Measurements from ENCODE around the gene CDH6.

Gene CDH6

DNA sequence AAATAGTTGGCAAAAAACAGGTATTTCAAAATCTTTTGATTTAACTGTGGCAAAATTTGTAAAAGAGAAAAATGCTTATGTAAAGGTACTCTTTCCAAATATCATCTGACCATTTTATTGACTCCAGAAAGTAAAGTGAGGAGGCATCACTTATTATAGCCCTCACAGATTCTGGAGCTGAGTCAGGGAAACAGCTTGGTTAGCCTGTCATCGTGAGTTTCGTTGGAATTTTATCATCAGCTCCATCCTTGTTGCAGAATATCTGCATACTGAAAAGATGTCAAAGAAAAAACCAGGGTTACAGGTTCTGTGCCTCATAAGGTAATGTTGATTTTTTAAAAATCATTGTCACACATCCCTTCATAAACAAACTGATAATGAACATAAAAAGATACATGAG, 74.8 kb downstream of the CDH6 start:
- no peak for DNase-seq

DNA sequence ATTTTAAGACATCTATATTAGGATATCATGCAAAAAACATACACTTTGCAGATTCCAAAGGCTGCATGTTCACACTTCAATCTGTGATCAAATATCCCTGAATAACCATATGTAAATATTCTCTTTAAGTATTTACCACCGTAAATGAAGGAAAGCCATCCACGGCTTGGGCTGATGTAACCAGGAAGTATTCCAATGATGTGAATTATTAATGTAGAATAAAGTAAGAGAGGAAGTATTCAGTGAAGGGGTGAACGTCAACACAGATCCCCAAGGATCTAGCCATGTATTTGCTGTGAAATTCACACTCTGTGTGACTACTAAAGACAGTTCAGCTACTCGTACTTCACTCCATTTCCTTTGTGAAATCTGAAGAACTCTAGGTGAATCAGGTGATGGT, 75.2 kb downstream of the CDH6 start:
- DNase-seq: no peak

DNA sequence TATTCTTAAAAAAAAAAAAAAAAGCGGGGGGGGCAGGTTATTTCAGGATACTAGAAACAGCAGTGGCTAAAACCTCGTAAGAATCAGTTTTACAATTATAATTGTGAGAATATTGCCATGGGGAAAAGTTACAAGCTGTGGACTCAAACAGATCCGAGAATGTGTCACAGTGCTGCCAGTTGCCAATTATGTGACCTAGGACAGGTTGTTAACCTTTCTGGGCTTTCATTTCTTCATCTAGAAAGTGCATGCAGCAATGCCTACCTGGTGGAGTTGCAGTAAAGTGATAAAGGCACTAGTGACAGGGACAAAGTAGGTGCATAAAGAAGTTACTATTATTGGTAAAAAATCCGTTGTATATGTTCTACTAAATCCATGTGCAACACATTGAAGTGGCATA, 75.8 kb downstream of the CDH6 start:
- DNase-seq: no peak

DNA sequence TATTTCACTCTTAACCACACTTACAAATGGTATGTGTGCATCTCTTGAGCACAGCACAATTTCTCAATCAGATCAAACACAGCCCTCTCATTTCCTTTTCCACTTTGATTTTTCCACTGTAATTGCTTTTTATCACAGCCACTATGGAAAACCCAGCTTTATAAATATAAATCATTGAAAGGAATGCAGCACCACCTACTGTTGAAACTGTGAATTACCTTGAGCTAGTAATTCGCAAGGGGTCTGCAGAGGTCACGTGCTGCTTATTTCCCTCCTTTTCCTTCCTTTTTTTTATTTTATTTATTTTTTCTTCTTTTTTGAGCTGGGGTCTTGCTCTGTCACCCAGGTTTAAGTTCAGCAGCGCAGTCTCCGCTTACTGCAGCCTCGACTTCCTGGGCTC, 76.9 kb downstream of the CDH6 start:
- no peak for DNase-seq

DNA sequence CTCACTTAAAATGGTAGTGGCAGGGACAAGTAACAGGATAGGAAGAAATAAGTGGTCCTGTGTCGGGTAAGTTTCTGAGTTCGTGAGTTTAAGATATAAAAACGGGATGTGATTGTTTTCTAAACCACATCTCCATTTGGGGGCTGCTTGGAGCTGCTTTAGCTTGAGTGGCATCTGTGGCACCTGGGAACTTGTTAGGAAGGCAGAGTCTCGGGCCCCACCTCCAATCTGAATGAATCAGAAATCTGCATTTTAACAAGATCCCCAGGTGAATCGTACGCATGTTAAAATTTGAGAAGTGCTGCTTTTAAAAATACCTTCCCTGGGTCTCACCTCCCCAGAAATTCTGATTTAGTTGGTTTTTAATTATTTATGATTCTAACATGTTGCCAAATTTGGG, 78.1 kb downstream of the CDH6 start:
- DNase-seq: no peak

DNA sequence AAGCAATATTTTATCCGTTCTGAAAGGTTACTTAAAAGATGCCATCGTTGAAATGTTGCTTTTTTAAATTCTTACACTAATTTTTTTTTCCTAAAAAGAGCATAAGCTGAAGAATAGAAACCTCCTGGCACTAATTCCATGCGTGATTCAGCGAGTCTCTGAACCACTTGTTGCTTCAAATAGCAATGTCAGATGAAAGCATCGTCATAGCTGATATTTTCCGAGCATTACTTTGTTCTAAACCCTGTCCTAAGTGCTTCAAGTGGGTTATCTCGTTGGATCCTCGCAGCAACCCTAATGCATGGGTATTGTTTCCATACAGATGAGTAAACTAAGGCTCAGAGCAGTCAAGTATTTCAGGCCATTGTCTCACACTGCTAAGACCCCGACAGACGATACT, 79.7 kb downstream of the CDH6 start:
- DNase-seq: no peak

DNA sequence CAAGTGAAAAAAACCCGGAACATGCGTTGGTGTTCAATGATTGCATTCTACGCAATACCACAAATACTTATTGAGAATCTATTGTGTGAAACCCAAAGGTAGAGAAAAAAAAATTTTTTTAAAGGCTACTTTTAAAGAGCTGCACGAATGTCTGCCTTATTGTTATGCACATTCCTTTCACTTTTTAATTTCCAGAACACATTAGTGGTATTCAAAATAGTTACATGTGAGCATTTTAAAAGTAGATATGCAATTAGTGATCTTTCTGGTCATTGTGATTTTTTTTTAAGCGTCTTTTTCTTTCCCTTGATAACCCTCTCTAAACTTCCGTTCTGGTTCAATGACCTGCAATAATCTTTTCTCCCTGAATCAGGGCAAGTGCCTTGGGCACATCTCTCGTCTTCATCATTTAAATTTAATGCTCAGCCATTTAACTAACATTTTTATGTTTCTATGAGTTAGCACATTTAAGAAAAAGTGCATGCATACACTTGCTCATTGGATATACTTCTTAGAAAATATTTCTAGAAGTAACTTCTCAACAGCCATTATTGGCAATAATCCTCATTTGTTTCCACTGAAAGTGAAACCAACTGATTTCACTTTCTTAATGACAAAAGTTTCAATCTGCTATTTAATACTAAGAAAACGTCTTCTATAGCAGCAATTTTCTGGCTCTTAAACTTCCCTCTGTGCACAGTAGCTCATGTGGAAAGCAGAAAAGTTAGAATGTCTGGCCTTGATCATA, 80.3 kb downstream of the CDH6 start:
- DNase-seq: no peak

DNA sequence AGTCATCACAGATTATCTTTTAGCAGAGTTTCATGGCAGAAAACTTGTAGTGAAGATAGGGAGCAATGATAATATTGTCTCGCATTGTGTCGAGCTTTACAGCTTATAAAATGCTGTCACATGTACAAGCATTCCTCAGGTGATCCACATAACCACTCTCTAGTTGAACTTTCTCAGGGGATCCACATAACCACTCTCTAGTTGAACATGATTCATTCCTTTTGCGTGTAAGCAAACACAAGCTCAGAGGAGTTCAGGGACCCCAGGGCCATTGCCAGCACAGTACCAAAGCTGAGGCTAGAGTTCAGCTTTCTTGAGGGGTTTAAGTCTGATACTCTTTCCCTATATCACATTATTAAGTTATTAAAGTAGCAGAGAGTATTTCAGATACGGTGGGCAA, 86.7 kb downstream of the CDH6 start:
- DNase-seq: no peak

DNA sequence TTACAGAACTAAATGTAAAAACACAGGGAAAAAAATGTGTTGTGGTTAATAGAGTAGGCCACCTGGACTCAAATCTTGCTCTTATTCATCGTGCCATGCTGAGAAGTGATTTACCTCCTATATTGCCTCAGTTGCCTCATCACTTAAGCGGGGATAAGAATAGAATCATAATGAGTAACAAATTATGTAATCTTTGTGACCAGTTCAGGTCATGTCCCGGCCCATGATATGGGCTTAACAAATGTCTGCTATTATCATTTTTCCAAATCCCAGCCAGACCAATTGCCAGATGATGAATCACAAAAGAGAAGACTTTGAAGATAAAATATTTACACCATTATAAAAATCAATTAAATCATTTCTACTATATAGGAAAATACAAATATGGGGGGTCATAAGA, 89.8 kb downstream of the CDH6 start:
- DNase-seq: no peak

DNA sequence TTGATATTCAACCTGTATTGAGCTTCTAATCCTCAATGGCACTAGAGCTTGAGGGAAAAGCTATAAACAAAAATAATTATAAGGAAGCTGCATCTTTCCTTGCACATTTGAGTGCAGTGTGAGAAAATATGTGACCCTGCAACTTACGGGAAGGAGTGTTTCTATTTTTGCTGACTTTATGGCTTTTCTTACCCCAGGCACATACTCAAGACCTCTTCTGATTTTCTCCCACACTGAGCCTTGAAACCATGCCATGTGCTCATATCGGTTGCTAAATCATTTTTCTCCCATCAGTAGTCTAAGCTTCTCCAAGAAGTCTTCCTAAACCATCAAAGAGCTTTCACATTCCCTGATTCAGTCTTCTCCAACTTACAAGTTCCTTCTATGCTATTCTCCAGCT, 91.5 kb downstream of the CDH6 start:
- DNase-seq: no peak

DNA sequence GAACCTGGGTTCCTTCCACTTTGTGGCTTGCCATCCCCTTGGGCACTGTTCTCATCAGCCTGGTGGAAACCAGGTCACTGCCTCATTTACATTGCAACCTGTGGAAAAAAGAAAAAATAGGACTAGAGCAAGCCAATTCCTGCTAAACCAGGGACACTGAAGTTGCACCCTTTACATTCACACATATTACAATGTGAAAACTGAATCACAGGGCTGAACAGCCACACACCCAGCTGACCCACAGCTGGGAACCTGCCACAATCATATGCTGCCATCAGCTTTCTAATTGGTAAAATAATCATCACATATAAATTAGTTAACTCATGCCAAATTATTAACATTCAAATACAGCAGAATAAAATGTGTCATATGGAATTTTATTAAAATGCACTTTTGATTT, 94.5 kb downstream of the CDH6 start:
- DNase-seq: no peak

DNA sequence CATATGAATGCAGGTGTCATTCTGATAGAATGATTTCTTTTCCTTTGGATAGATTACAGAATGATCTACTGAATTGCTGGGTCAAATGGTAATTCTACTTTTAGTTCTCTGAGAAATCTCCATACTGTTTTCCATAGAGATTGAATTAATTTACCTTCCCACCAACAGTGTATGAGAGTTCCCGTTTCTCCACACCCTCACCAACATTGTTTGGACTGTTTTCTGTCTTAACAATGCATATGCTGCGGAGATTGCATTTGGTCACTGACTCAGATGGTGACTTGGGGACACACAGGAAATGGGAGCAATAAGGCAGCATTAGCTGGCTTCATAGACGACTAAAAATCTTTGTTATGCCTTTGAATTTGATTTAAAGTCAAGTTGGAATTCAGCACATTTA, 95.9 kb downstream of the CDH6 start:
- DNase-seq: no peak

DNA sequence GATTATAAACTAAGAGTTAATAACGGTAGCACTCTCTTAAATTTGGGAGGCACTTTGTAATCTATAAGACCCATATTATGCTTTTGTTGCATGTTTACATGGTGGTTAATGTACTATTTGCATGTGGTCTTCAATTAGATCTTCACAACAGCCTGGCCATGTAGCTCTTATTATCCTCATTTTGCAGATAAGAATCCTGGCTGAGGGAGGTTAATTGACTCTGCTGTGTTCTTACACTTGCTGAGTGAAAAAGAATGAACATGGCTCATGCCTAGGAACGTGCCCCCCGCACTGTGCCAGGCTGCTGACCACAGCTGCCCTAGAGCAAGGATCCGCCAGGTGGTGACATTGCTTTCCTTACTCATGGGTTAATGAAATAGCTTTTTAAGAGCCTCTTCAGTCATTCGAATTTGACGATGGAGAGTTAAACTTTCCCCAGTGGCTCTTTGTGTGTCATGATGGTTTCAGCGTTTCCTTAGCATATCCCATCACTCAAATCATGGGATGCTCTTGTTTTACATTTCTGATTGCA, 97.9 kb downstream of the CDH6 start:
- DNase-seq: no peak

DNA sequence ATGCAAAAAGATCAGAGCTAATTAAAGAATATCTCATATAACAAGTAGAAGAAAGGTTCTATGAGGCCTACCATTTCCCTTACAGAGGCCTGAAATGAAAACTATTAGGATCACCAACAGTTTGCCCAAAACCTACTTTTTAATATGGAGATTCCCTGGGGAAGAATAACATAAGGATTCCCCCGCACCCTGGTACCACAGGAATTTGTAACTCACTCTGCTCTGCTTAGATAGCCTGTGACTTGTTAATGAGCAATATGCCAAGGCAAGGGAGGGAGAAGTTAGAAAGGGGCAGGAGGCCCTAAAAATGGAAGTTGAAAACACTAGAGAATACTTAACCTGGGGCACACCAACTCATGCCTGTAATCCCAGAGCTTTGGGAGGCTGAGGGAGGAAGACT, 107.0 kb downstream of the CDH6 start:
- DNase-seq: no peak

DNA sequence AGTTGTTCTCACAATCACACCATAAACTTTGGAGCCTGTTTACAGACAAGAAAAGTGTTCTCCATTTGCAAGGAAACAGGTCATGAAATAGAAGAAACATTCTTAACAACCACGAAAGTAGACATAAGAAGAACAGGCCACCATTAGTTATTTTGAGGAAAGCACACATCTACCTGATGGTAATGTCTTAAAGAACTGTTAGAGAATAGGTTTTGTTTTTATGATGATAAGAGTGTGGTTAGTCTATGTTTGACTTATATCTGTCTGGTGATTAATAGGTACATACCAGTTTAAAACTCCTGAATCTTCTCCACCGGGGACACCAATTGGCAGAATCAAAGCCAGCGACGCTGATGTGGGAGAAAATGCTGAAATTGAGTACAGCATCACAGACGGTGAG, 108.3 kb downstream of the CDH6 start:
- no peak for DNase-seq

DNA sequence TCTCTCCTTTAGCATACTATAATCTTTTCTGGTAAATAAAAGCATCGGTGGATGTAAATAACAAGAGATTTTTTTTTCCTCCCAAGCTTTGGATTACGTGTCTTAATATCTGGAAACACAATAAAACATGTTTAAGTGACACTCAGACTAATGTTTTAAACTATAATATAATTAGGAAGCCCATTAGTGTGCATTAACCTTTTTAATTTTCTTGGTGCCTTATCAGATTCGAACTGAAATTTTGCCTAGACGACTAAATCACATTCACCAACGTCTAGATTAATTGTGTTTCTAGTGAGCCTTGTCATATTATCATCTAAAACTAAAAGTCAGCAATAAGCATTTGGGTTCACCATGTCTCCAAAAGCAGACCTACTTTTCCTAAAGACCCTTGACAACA, 110.2 kb downstream of the CDH6 start:
- DNase-seq: no peak

DNA sequence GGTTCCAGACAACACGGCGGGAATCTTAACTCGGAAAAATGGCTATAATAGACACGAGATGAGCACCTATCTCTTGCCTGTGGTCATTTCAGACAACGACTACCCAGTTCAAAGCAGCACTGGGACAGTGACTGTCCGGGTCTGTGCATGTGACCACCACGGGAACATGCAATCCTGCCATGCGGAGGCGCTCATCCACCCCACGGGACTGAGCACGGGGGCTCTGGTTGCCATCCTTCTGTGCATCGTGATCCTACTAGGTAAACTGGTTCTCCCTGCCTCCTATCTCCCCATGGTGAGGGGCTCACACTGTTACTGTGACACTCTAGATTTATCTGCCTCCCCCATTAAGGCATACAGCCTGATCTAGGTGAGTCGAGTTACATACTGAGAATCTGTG, 124.2 kb downstream of the CDH6 start:
- no peak for DNase-seq

DNA sequence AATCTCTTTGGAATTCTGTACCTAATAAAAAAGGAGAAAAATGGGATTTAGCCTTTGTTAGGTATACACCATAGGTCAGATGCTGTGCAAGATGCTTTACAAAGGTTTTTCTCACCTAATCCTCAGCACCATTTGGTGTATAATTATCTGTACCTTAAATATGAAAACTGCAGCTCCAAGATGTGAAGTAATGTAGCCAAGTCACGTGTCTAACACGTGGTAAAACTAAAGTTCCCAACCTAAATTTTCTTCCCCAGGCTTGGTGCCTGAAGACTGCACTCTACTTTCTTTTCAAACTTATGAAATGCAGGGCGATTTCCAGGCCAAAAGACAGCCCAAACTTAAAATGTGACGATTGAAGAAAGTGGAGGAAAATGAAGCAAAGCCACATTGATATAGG, 125.8 kb downstream of the CDH6 start:
- no peak for DNase-seq

DNA sequence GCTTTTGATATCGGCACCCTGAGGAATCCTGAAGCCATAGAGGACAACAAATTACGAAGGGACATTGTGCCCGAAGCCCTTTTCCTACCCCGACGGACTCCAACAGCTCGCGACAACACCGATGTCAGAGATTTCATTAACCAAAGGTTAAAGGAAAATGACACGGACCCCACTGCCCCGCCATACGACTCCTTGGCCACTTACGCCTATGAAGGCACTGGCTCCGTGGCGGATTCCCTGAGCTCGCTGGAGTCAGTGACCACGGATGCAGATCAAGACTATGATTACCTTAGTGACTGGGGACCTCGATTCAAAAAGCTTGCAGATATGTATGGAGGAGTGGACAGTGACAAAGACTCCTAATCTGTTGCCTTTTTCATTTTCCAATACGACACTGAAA, 129.5 kb downstream of the CDH6 start:
- no peak for DNase-seq

DNA sequence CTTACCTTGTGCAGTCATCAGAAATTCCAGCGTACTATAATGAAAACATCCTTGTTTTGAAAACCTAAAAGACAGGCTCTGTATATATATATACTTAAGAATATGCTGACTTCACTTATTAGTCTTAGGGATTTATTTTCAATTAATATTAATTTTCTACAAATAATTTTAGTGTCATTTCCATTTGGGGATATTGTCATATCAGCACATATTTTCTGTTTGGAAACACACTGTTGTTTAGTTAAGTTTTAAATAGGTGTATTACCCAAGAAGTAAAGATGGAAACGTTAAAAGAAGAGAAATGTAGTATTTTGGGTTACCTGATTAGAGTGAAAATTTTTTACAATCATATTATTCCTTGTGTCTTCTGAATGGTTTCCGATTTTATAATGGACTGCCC, 131.4 kb downstream of the CDH6 start:
- DNase-seq: no peak

DNA sequence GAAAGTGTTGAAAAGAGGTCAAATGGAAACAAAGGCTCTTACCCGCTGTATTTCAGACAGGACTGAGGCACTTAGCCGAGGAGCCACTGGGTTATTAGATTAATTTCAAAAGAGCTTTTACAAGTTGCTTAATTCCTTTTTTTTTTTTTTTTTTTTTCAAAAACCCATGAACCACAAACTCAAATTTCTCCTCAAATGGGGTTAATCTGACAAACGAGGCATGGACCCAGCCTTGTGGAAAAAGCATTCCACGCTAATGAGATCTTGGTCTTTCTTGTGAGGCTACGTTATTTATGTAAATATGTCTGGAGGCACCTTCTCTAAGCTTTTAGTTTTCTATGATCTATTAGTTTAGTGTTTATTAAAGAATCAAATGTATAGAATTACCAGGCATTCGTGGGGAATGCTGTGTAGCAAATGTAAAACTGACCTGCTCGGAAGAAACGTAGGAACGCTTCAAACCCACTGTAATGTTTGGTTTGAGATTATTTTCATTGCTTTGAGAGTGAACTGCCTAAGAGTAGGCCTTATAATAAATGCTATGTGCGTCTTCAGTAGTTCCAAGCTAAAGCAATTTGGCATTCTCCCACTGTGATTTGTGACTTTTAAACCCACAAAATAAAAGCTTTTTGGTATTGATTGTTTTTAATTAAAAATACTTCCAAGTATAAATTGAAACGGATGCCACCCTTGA, 134.7 kb downstream of the CDH6 start:
- no peak for DNase-seq

DNA sequence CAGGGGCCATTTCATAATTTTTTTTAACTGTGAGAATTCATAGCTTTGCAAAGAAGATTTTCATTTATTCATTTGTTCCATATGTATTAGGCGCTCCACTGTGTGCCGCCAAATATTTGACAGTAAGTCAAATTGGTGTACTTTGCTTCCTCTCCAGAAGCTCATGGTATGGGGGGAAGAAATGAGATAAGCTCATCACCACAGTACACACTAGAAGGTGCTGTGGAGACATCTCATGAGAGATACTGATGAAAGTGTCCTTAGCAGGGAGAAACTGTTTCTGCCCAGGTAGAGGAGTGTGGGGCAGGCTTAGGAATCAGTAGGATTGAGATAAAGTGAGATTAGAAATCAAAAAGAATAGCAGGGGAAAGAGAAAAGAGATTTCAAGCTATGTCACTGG, 136.2 kb downstream of the CDH6 start:
- no peak for DNase-seq

DNA sequence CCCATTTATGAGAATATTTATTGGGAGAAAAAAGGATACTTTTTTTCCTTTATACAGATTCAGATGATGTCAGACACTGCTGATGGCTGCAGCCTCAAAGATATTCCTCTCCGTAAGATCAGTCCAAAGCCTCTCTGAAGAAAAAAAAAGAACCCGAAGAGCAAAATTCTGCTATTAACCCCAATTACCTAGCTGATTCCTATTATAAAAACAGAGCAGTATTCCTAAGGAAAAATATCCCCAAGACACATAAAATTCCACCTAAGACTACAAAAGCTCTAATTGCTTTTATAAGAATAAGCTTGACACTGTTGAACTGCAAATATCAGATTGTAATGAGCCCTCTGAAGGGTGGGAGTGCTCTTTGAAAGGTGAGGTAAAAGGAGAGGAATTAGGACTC, 138.7 kb downstream of the CDH6 start:
- no peak for DNase-seq

DNA sequence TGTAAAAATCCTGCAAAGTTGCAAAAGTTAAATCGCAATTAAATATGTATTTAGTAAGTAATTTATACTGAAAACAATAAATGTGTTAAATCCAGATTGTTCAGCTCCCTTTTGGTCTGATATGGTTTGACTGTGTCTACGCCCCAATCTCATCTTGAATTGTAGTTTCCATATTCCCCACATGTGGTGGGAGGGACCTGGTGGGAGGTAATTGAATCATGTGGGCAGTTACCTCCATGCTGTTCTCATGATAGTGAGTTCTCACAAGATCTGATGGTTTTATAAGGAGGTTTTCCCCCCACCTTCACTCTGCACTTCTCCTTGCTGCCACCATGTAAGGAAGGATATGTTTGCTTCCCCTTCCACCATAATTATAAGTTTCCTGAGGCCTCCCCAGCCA, 140.0 kb downstream of the CDH6 start:
- DNase-seq: no peak

Data from activated CD4-positive, CD25-positive, alpha-beta regulatory T cell treated with anti-CD3 and anti-CD28 coated beads, Interleukin-2, amount 50 U/mL, for 72 hours (primary cell).